Spleen (tissue), 7 donors: Measurements from ENCODE around the gene GOLGA8R.
"Not testable (repeated sequence)": the region's sequence is repeated elsewhere in the genome, so short reads cannot be mapped to it uniquely, and the experiment has no call there.

ENCODE experiments used
- CTCF ChIP-seq, 11 experiments: fragments of 200-600 bp in 7 of 11; fragments of 450-650 bp in 4 of 11; sonication (generic) in 4 of 11; IDR thresholded peaks in 8 of 11; conservative IDR thresholded peaks in 3 of 11; 1 replicate in 7 of 11; 2 replicates in 4 of 11; pipeline versions ENCODE4 v1.4.0 to v1.8.0; 2016 to 2021; ENCODE audit warnings: antibody characterized with exemption in 11 of 11, inconsistent platforms in 4 of 11, mild to moderate bottlenecking in 1 of 11
- POLR2AphosphoS5 ChIP-seq, 3 donors: sonication (generic); formaldehyde crosslinking; IDR thresholded peaks; one replicate each; pipeline ENCODE4 v1.5.1; 2017; ENCODE audit warnings: antibody characterized with exemption in 3 of 3
- donor health status: DM: no; HTN: no; CAD: no; lungs with moderate emphysema.
- donor health status: DM: no; HTN: no; CAD: no.
- donor health status: DM: no; HTN: no; CAD: no.

GRCh38 chr15:30367246-30367645, 46.8 kb downstream of the GOLGA8R start:
- TF ChIP-seq CTCF (IDR thresholded peaks at IDR 0.05 in 8 of 11, conservative IDR thresholded peaks at IDR 0.05 in 3 of 11); POLR2AphosphoS5 (IDR thresholded peaks at IDR 0.05): not testable (repeated sequence)
